NCI-H226 (cell line): Measurements from ENCODE around the gene SLC7A11.
"Not testable (repeated sequence)": the region's sequence is repeated elsewhere in the genome, so short reads cannot be mapped to it uniquely, and the experiment has no call there.

Source experiments
- DNase-seq: peaks from one replicate; pipeline ENCODE4 v3.0.0-alpha.2; 2015

Gene SLC7A11

DNA sequence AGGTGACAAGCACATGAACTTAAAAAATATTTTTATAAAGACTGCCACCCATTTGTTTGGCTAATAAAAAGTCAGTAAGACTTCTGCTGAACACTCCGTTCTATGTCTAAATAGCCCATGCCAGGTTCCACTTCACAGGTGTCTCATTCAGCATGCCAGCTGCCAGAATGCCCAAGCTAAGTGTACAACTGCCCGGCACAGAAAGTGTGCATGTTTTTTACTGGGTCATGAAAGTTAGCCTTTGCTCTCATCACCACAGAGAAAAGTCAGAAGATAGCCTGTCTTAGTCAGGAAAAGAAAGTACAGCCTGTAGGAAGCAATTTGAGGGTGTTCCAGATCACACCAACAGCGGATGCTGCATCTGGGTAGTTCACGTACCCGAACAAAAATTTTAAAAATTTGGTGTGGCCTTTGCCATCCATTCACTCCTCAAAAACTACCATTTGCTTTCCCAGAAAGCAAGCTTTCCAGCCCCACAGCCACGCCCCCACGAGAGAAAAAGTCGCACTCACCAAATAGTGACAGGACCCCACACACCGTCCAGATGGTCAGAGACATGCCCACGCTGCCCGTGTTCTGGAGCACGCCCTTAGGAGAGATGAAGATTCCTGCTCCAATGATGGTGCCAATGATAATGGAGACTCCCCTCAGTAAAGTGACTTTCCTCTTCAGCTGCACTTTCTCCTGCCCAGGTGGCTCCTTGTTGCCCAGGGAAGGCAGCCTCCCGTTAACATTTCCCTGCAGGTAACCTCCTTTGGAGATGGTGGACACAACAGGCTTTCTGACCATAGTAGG lies 671 bp downstream of the SLC7A11 start:
- no peak for DNase-seq

DNA sequence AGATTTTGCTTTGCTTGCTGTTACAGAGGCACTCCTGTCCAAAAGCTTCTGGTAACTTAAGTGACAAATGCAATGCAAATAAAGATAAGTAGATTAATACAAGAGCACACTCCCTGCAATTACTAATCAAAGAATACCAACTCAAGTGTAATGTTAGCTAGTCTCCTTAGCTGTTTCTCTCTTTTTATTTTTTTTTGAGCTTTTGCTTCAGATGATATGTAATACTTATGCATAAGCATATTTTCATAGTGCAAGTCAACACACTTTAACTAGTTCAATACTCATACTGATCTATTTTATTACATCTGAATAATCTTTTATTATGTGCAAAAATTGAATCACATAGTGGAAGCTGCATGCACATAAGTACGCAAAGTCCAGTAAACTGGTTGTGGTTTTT lies 2.7 kb downstream of the SLC7A11 start:
- DNase-seq: no peak

DNA sequence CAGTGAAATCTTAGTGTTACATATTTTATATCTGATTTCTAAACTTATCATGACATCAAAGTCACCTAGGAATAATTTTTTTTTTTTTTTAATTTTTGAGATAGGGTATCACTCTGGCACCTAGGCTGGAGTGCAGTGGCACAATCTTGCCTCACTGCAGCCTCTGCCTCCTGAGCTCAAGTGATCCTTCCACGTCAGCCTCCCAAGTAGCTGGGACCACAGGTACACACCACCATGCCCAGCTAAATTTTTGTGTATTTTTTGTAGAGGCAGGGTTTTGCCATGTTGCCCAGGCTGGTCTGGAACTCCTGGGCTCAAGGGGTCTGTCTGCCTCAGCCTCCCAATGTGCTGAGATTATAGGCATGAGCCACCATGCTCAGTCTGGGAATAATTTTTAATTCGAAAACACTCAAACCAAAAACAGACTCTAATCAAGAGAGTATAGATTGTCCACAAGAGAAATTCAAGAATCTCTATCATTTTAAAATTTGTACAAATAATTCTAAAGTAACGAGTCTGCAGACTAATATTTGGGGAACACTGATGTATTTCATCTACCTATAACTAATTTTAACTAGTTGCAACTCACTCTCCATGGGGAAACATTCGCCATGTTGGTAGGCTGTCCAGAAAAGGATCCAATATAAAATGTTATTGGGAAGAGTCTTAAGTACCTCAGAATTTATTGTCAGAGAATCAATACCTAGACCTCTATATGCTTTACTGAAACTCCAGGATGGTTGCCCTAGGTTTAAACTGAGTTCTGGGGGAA lies 3.4 kb downstream of the SLC7A11 start:
- DNase-seq: no peak

DNA sequence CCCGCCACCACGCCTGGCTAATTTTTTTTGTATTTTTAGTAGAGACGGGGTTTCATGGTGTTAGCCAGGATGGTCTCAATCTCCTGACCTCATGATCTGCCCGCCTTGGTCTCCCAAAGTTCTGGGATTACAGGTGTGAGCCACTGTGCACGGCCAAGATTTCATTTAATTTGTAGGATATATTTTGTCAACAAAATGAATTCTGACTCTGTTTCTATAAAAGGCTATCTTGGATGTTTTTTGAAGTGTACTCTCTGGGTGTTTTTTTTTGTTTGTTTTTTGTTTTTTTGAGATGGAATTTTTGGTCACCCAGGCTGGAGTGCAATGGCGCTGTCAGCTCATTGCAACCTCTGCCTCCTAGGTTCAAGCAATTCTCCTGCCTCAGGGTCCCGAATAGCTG lies 5.0 kb downstream of the SLC7A11 start:
- not testable (repeated sequence) for DNase-seq

DNA sequence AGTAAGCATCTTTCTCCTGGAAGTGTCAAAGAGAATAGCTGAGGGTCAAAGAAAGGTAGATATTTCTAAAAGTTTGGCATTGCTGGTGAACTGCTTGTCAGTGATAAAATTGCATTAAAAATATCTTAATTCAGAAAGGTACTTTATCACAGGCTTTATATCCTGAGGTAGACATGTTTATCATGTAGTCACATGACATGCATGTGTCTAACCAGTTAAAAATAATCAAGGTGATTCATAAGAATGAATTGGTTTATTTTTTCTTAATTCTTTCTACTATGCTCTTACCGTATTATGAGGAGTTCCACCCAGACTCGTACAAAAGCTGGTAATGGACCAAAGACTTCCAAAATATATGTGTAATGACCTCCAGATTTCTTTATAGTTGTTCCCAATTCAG lies 6.1 kb downstream of the SLC7A11 start:
- no peak for DNase-seq

DNA sequence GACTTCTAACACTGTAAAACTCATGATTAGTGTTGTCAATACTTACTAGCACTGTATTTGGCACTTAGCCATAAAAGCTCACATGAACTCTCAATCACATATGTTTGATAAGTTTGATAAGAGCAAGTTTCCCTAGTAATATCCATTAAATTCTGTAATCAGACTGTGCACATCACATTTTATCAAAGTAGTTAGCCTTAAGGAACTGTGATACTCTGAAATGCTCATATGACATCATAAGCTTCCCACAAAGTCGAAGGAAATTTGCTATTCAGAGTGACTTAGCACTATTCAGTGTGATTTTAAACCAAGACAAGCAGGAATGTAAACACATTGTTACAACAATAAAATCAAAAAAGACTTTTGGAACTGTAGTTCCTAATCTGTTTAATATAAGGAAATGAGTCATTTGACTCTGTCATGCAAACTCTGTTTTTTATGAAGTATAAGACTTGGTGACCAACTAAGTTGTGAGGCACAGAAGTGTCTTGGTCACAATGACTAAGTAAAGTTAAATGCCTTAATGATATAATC lies 6.7 kb downstream of the SLC7A11 start:
- DNase-seq: peak; percentile 64

DNA sequence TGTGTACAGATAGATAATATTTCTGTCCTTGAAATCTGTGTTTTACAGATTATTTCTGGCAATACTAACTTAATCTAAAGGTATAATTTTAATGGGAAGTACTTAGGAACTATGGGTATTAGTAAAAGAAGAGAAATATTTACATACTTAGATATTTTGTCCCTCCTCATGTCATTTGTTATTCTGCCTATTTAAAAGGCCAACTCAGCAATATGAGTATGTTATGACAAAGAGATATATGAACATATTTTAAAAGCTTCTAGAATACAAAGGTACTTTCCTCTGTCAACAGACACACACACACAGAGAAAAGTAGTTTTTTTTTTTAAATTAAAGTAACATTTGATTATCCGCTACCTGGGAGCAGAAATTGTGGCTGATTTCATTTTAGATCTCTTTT lies 7.9 kb downstream of the SLC7A11 start:
- no peak for DNase-seq

DNA sequence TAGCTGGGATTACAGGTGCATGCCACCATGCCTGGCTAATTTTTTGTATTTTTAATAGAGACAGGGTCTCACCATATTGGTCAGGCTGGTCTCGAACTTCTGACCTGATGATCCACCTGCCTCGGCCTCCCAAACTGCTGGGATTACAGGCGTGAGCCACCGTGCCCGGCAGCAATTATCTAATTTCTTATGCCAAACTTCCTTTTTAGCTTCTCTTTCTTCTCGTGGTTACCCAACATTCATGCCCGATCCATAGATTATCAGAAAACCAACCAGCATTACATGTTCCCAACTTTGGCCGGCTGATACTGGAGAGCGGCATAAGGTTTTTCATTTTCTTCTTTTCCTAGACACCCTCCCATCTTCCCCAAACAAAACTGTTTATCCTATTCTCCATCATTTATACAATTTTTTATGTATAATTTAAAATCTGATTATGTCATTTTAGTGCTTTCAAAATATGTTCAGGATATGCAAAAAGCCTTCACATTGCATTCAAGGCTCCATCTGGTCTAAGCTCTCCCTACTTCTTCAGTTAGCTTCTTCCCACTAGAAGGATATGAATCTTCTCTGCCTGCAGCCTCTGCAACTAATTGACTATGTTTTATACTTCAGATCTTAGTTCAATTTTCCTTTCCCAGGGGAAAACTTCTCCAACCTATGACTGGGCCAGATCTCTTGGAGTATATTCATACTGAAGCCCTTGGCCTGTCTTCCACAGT lies 8.7 kb downstream of the SLC7A11 start:
- no peak for DNase-seq

DNA sequence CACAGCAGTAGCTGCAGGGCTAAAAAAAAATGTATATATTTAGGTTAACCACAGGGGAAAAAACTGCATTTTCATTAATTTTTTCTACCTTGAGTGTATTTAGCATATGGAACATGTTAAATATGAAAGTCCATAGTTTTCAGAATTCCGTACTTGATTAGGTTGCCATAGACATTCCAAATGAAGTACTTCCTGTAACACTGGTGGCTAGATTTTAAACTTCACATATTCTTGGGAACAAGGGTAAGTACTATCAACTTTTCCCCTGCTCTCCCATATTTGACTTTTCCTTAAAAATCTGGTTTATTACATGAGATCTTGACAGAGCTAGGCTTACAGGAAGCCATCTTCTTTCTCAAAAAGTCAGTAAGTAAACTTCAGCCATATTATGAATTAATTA lies 9.8 kb downstream of the SLC7A11 start:
- no peak for DNase-seq

DNA sequence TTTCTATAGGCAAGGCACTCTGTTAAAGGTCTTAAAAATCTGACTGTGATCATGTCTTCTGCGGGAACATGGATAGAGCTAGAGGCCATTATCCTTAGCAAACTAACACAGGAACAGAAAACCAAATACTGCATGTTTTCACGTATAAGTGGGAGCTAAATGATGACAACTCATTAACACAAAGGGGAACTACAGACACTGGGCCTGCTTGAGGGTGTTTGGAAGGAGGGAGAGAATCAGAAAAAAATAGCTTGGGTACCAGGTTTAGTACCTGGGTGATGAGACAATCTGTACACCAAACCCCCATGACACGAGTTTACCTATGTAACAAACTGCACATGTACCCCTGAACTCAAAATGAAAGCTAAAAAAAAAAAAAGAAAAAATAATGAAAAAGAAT lies 12.1 kb downstream of the SLC7A11 start:
- no peak for DNase-seq

DNA sequence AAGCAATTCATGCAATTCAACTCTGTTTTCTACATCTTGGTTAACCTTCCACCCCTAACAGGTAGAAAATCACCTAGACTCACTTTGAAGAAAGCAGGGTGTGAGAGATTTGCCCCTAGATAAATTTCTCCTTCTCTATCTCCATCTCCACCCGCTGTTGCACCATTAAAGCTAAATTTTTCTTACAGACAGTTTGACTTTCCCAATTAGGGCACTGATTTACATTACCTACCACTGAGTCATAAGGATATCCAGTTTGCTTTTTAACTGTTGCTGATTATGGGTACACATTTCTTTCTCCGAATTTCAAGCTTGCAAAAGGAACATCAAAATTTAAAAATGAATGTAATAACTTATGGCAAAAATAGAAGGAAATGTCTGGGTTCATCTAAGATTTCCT lies 13.0 kb downstream of the SLC7A11 start:
- DNase-seq: no peak

DNA sequence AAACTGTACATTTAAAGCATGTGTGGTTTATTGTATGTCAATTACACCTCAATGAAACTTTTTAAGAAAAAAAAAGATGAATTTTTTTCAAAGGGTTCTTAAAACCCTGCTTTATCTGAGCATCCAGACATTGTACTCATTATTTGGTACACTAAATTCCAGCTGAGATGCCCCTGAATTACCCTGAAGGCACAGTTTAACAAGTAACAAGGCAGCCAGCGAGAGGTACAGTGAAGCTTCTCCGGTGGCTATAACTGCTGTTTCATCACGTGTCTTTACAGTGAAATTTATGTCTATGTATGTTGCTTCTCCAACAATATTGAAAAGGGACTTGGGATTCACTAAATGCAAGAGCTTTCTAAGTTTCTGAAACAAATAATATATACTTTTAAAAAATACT lies 15.8 kb downstream of the SLC7A11 start:
- DNase-seq: no peak

DNA sequence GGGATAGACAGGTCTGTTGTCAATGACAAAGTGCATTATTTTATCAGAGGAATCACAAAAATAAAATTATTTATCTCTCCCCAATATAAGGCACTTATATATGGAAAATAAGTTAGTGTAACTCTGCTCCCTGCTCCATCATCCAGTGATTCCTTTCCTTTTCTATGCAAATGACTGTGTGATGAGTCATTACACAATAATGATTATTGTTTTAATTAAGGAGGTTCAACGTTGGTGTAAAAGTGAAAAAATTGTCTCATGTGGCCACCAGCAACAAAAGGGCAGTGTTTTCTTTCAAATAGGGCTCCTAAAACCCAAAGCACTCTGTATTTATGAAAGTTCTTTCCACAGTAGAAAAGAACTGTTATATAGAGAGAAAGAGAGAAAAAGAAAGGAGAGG lies 16.7 kb downstream of the SLC7A11 start:
- no peak for DNase-seq

DNA sequence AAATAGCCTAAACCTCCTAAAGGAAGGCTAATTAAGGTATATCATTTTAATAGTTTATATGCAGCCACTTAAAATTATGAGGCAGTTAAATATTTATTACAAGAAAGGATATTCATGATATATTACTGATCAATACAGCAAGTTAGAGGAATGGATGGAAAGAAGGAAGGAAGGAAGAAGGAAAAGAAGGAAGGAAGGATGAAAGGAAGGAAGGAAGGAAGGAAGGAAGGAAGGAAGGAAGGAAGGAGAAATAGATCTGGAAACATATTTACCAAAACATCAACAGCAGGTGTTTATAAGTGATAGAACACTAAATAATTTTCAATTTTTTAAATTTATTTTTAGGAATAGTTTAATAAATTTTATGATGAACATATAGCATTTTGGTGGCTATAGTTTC lies 17.5 kb downstream of the SLC7A11 start:
- no peak for DNase-seq

DNA sequence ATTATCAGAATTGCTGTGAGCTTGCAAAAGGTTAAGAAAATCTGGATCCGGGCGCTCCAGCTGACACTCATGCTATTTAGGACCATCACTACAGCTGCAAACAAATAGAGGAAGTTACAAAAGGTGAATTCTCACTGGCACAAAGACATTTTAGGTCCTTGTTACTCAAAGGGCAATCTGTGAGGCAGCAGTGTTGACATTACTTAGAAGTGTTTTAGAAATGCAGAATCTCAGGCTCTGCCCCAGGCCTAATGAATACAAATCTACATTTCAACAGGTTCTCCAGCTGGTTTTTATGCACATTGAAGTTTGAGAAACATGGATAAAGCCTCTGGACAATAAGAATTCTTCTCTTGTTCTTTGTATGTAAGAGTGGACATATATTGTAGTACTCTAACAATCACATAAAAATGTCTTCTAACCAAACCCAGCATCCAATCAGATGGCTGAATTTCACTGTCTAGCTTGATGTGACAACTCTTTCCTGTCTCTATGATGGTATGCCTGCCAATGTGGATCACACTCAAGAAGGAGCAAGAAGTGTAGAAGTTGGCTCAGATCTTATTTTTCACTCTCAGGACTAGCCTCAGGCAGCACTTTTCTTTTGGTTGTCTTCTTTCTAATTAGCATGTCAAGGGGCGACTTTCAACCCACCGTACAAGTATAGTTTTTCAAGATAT lies 18.8 kb downstream of the SLC7A11 start:
- DNase-seq: no peak

DNA sequence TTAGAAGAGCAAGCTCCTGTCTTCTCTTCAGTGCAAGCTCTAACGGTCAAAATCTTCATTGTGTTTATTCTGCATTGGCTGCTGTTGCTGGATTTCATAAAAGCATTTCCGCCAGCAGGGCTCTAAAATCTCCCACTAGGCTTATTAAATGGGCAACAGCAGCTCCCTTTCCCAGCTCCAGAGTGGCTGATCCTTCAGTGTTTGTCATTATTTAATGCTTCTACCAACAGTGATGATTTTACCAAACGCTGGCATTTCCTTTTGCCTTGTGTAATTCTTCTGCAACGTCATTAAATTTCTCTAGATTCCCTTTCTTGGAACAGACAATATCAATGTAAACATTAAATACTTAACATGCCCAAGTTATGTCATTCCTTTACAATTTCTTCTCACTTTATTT lies 20.1 kb downstream of the SLC7A11 start:
- DNase-seq: peak; percentile 26

DNA sequence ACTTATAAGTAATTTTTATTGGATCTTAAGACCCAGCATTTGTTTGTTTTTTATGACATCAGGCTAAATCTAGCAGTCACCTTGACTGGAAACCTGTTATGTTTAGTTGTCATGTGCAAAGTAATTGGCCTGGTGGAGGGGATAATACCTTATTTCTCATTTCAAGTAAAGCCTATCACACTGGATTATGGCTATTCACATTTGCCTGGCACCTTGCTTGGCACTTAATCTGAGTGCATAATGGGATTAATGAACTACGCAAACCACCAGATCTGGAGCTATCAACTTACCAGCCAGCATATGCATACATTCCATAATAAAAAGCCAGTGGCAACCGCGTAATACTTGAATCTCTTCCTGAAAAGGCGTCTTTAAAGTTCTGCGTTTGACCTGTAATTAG lies 23.2 kb downstream of the SLC7A11 start:
- no peak for DNase-seq

DNA sequence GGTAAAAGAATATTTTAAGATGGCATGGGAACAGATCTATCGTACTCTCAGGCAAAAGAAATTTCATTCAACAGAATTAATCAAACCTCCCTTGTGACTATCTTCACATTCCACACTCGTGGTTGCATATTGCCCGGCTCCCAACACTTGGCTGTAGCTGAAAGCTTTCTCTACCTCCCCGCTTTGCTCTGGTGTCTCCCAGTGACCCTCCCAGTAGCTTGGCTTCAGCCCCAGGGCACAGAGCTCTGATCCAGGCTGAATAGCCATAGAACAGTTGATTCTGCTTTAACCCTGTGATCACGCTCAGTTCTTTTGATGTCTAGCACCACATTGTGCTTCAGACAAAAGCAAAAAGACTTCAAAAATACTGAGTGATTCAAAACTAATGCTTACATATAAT lies 24.6 kb downstream of the SLC7A11 start:
- peak; percentile 18 for DNase-seq

DNA sequence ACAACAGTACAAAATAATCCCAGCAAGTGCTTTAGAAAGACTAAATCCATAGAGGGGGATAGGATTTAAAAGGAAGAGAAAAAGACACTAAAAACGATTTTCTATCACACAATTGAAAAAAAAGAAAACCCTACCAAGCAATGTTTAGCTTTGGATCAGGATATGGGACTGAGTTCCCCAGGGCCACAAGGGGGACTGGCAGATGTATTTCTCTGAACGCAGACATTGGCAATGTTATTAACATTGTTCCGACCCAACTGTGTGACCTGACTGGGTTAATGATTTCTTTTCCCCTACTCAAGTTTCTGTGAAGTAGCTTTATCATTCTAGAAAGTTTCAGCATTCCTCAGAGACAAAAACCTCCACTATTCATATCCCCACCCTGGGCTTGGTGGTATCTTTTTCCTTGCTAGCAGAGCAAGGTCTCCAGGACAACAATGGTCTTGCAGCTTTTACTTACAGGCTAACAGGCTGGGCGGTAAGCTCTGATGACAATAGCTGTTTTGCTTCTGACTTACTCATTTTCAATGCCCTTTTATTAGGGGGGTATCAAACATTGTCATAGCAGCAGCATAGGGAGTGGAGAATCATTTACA lies 25.8 kb downstream of the SLC7A11 start:
- no peak for DNase-seq

DNA sequence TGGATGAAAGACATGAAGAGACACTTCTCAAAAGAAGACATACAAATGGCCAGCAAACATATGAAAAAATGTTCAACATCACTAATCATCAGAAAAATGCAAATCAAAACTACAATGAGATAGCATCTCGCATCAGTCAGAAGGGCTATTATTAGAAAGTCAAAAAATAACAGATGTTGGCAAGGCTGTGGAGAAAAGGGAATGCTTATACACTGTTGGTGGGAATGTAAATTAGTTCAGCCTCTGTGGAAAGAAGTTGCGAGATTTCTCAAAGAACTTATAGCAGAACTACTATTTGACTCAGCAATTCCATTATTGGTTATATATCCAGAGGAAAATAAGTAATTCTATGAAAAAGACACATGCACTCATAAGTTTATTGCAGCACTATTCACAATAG lies 31.6 kb downstream of the SLC7A11 start:
- DNase-seq: not testable (repeated sequence)

DNA sequence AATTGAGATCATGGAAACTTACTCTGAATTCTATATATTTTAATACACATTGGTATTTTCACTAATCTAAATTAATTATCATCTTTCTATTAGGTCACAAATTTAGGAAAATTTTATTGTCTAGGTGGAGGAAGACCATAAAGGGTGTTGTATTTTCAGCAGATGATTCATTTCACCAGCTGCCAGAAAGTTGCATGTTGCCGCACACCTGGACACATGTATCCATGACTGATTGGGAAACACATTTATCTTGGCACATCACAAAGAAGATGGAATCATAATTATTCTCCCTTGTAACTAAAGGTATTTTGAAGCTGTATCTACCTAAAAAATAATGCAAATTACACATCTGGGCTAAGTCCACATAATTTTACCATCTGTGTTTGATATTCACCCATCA lies 33.1 kb downstream of the SLC7A11 start:
- DNase-seq: no peak

DNA sequence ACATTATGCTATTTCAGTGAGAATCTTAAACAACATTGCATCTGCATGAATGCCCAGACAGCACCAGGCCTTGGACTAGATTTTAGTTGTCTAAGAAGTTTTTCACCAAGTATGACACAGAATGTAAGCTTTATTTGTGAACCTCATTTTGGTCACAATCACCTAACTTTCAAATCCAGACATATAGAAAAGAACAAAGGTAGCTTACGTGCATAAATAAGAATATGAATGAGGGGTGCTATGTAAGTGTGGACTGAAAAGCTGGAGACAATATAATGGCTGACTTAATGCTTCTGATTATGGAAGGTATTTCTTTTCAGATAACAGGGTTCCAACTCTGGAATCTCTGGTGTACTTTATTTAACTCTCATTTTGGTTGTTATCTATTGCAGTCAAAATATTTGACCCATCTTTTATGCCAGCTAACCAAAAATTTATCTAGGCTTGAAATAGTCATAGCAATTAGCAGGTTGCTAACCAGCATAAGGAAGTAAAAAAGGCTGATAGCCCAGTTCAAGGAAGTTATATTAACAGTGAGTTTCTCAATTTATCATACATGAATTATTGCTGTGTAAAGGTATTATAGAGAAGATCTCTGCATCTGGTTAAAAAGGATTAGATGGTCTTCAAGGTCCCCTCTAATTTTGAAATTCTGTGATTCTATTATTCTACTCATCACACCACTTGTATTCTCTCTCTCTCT lies 36.5 kb downstream of the SLC7A11 start:
- no peak for DNase-seq
